ENCODE results near the gene MPND.

The MPND gene

GRCh38 chr19:4343370-4344307 is at the start of gene MPND:
TSS of gene MPND (plus strand) at chr19:4343562. CDS start at chr19:4343594, 32 bp downstream.
- in situ Hi-C loops (cut with MboI; ENCODE audit: low sequenced_read_pairs): no loop called here

- in situ Hi-C loops (cut with MboI; ENCODE audit: low sequenced_read_pairs): no loop called here
Measured at GRCh38 chr19:4294389-4294788, 49.0 kb upstream of the MPND start.

- in situ Hi-C loops (cut with MboI; ENCODE audit: low sequenced_read_pairs): no loop called here
Measured at GRCh38 chr19:4295972-4296771, 47.2 kb upstream of the MPND start.

GRCh38 chr19:4297901-4298809 is 45.2 kb upstream of the MPND start:
- in situ Hi-C loops (cut with MboI; ENCODE audit: low sequenced_read_pairs): no loop called here

- in situ Hi-C loops (cut with MboI; ENCODE audit: low sequenced_read_pairs): no loop called here
Measured at GRCh38 chr19:4298810-4299550, 44.4 kb upstream of the MPND start.

- in situ Hi-C loops (cut with MboI; ENCODE audit: low sequenced_read_pairs): no loop called here
Measured at GRCh38 chr19:4300589-4300988, 42.8 kb upstream of the MPND start.

- in situ Hi-C loops (cut with MboI; ENCODE audit: low sequenced_read_pairs): no loop called here
Measured at GRCh38 chr19:4301590-4302242, 41.6 kb upstream of the MPND start.

- in situ Hi-C loops (cut with MboI; ENCODE audit: low sequenced_read_pairs): no loop called here
Measured at GRCh38 chr19:4302243-4302640, 41.1 kb upstream of the MPND start, which contains the start of gene TMIGD2. TSS of gene TMIGD2 (minus strand) at chr19:4302389. CDS start at chr19:4302385, 4 bp downstream.

- in situ Hi-C loops (cut with MboI; ENCODE audit: low sequenced_read_pairs): no loop called here
Measured at GRCh38 chr19:4303819-4304537, 39.4 kb upstream of the MPND start.

GRCh38 chr19:4304538-4305256 is 38.7 kb upstream of the MPND start, which contains the start of gene FSD1:
TSS of gene FSD1 (plus strand) at chr19:4304598. CDS start at chr19:4304747, 149 bp downstream.
- in situ Hi-C loops (cut with MboI; ENCODE audit: low sequenced_read_pairs): no loop called here

GRCh38 chr19:4305257-4305612 is 38.1 kb upstream of the MPND start:
- in situ Hi-C loops (cut with MboI; ENCODE audit: low sequenced_read_pairs): no loop called here

- in situ Hi-C loops (cut with MboI; ENCODE audit: low sequenced_read_pairs): no loop called here
Measured at GRCh38 chr19:4305659-4306058, 37.7 kb upstream of the MPND start.

- in situ Hi-C loops (cut with MboI; ENCODE audit: low sequenced_read_pairs): no loop called here
Measured at GRCh38 chr19:4310247-4311121, 32.9 kb upstream of the MPND start.

GRCh38 chr19:4313847-4314490 is 29.4 kb upstream of the MPND start:
- in situ Hi-C loops (cut with MboI; ENCODE audit: low sequenced_read_pairs): no loop called here

- in situ Hi-C loops (cut with MboI; ENCODE audit: low sequenced_read_pairs): no loop called here
Measured at GRCh38 chr19:4316956-4317355, 26.4 kb upstream of the MPND start.

- in situ Hi-C loops (cut with MboI; ENCODE audit: low sequenced_read_pairs): no loop called here
Measured at GRCh38 chr19:4318460-4318859, 24.9 kb upstream of the MPND start.

All from HL-60/S4 (cell line).